ENCODE measurements around the gene P4HB. TPM values are rescaled to one million over a fixed set of nuclear protein-coding genes. Genes with fewer than 3 reads are reported as not detected.

The P4HB gene
- polyA plus RNA-seq, 1 donor from 2014 or later, result 82.8 TPM

GRCh38 chr17:81831563-81831956, 28.8 kb downstream of the P4HB start:
- Histone ChIP-seq H3K27me3 (ENCODE audit: insufficient read depth, low read depth, low read length) (no peaks in the 10 kb centered on the region), H3K27ac (ENCODE audit: low read length) (no peak overlapping the region), H4K20me1 (ENCODE audit: insufficient read depth) (peaks cover 10% of the 10 kb centered on the region), H3F3A (ENCODE audit: insufficient read depth, low read length, poor library complexity, severe bottlenecking) (no peaks in the 10 kb centered on the region), H3K9ac (ENCODE audit: low read length) (peak overlapping the region; percentile 84), H3K36me3 (ENCODE audit: insufficient read depth, low read length) (no peaks in the 10 kb centered on the region), H3K9me2 (ENCODE audit: insufficient read depth, low read length) (no peaks in the 10 kb centered on the region), H3K4me3 (ENCODE audit: low read length) (peak overlapping the region; percentile 99), H3K9me3 (ENCODE audit: low read length) (no peaks in the 10 kb centered on the region), H3K79me2 (replicated peaks; ENCODE audit: insufficient read depth, low read length) (peaks cover 29% of the 10 kb centered on the region), H3K4me2 (ENCODE audit: low read length) (no peak overlapping the region), H2AFZ (ENCODE audit: low read depth, low read length) (no peak overlapping the region)
- no peak for TF ChIP-seq SMC3 (conservative IDR thresholded peaks at IDR 0.05; ENCODE audit: poor library complexity)
- no peak for TF ChIP-seq TAF1 (IDR thresholded peaks at IDR 0.05; ENCODE audit: low read depth)
- TF ChIP-seq EZH2 (IDR thresholded peaks at IDR 0.05; ENCODE audit: borderline replicate concordance, insufficient read depth, low read length, poor library complexity, severe bottlenecking), result no peak
- no peak for TF ChIP-seq REST (IDR thresholded peaks at IDR 0.05; ENCODE audit: borderline replicate concordance)
- no peak for TF ChIP-seq POLR2AphosphoS5 (IDR thresholded peaks at IDR 0.05)
- TF ChIP-seq EP300 (conservative IDR thresholded peaks at IDR 0.05; ENCODE audit: poor library complexity, severe bottlenecking), result no peak

- H3K79me2 ChIP-seq (replicated peaks; ENCODE audit: insufficient read depth, low read length), result peaks cover 29% of the 10 kb centered on the region
These were observed 30.5 kb downstream of the P4HB start for GRCh38 chr17:81829858-81830257.

More at GRCh38 chr17:81829858-81830257, 30.5 kb downstream of the P4HB start:
- Histone ChIP-seq H3K36me3 (ENCODE audit: insufficient read depth, low read length) (no peaks in the 10 kb centered on the region), H2AFZ (ENCODE audit: low read depth, low read length) (no peak overlapping the region), H3K27ac (ENCODE audit: low read length) (no peak overlapping the region), H3K4me3 (ENCODE audit: low read length) (no peak overlapping the region), H3K27me3 (ENCODE audit: insufficient read depth, low read depth, low read length) (no peaks in the 10 kb centered on the region), H3K9me2 (ENCODE audit: insufficient read depth, low read length) (no peaks in the 10 kb centered on the region), H3K9ac (ENCODE audit: low read length) (no peak overlapping the region), H3F3A (ENCODE audit: insufficient read depth, low read length, poor library complexity, severe bottlenecking) (no peaks in the 10 kb centered on the region), H3K4me2 (ENCODE audit: low read length) (no peak overlapping the region), H3K9me3 (ENCODE audit: low read length) (no peaks in the 10 kb centered on the region), H4K20me1 (ENCODE audit: insufficient read depth) (peaks cover 13% of the 10 kb centered on the region)
- no peak for TF ChIP-seq SMC3 (conservative IDR thresholded peaks at IDR 0.05; ENCODE audit: poor library complexity)
- TF ChIP-seq REST (IDR thresholded peaks at IDR 0.05; ENCODE audit: borderline replicate concordance), result no peak
- TF ChIP-seq POLR2AphosphoS5 (IDR thresholded peaks at IDR 0.05), result no peak
- no peak for TF ChIP-seq TAF1 (IDR thresholded peaks at IDR 0.05; ENCODE audit: low read depth)
- TF ChIP-seq EP300 (conservative IDR thresholded peaks at IDR 0.05; ENCODE audit: poor library complexity, severe bottlenecking), result no peak
- no peak for TF ChIP-seq RAD21 (conservative IDR thresholded peaks at IDR 0.05)
- TF ChIP-seq CTCF (IDR thresholded peaks at IDR 0.05; ENCODE audit: poor library complexity, severe bottlenecking), result no peak
- TF ChIP-seq EZH2 (IDR thresholded peaks at IDR 0.05; ENCODE audit: borderline replicate concordance, insufficient read depth, low read length, poor library complexity, severe bottlenecking), result no peak
- TF ChIP-seq MXI1 (conservative IDR thresholded peaks at IDR 0.05; ENCODE audit: poor library complexity, severe bottlenecking), result no peak
